K562 (cell line): ENCODE measurements around the gene RNF167. TPM values are rescaled to one million over a fixed set of nuclear protein-coding genes. Genes with fewer than 3 reads are reported as not detected.
A peak's percentile ranks its signal among the peaks of the same experiment; 100 is the strongest.

Experiments used
- FOSL1 ChIP-seq: fragments of 200-800 bp; sonication (Bioruptor generic); conservative IDR thresholded peaks from 2 replicates; pipeline ENCODE4 v1.6.1; 2016; ENCODE audit warnings: missing genetic modification characterization, missing compliant biosample characterization
- GTF2F1 ChIP-seq: IDR thresholded peaks from 2 replicates; pipeline ENCODE4 v1.6.1; 2011; ENCODE audit warnings: low read depth, low read length, improper control_type of control experiment
- MTA3 ChIP-seq: fragments of 450-650 bp; formaldehyde crosslinking; IDR thresholded peaks from 2 replicates; pipeline ENCODE4 v1.6.1; 2017; ENCODE audit warnings: mild to moderate bottlenecking, borderline replicate concordance
- NFIX ChIP-seq: fragments of 250-450 bp; sonication (Bioruptor Pico); IDR thresholded peaks from 2 replicates; pipeline ENCODE4 v1.4.0; 2020; ENCODE audit warnings: low read depth, mild to moderate bottlenecking, moderate library complexity
- ZNF174 ChIP-seq: fragments of 250-450 bp; sonication (Bioruptor Pico); IDR thresholded peaks from 2 replicates; pipeline ENCODE4 v1.4.0; 2020; ENCODE audit warnings: mild to moderate bottlenecking
- polyA plus RNA-seq, 8 experiments: library from polyadenylated mRNA; depleted of rRNA in 4 of 8; stranded (reverse) in 5 of 8; unstranded in 3 of 8; fragments of >200 nt; fragmentation: Nextera tagmentation in 2 of 8; fragmentation: Illumina TruSeq in 1 of 8; extraction: Ambion mirVana in 2 of 8; extraction: Trizol in 1 of 8; gene quantifications; 2 replicates each; pipeline versions ENCODE4 v1.2.1 to v1.2.3, GENCODE V29; 2011 to 2014; ENCODE audit warnings: inconsistent platforms in 1 of 8, missing spikeins in 1 of 8
- total RNA-seq, 7 experiments: library from RNA; depleted of rRNA in 6 of 7; stranded (reverse); fragments of >200 nt in 6 of 7; fragmentation: Illumina TruSeq in 2 of 7; extraction: Trizol in 2 of 7; gene quantifications; 2 replicates each; pipeline versions ENCODE4 v1.2.1 to v1.2.3, GENCODE V29; 2011 to 2021; ENCODE audit warnings: low replicate concordance in 1 of 7
- TF ChIP-seq, protein P1 (sequence below): fragments of 450-650 bp; IDR thresholded peaks from 2 replicates; pipeline ENCODE4 v1.6.1; 2018; ENCODE audit warnings: mild to moderate bottlenecking, low read depth; ENCODE audit not compliant: partially characterized antibody
- TF ChIP-seq, protein P2 (sequence below): fragments of 450-650 bp; IDR thresholded peaks from 2 replicates; pipeline ENCODE4 v1.6.1; 2016; ENCODE audit warnings: mild to moderate bottlenecking, moderate library complexity
- TF ChIP-seq, protein P3 (sequence below): fragments of 200-800 bp; sonication (Bioruptor generic); IDR thresholded peaks from 2 replicates; pipeline ENCODE4 v1.6.1; 2016; ENCODE audit warnings: missing genetic modification characterization, missing compliant biosample characterization

RNF167 gene
- total and polyA plus RNA-seq, 9 of the 15 experiments (the other 6 are each of a cell fraction or from before 2014, with no cell fraction given): 16.5 to 143 (median 45.5) TPM

DNA sequence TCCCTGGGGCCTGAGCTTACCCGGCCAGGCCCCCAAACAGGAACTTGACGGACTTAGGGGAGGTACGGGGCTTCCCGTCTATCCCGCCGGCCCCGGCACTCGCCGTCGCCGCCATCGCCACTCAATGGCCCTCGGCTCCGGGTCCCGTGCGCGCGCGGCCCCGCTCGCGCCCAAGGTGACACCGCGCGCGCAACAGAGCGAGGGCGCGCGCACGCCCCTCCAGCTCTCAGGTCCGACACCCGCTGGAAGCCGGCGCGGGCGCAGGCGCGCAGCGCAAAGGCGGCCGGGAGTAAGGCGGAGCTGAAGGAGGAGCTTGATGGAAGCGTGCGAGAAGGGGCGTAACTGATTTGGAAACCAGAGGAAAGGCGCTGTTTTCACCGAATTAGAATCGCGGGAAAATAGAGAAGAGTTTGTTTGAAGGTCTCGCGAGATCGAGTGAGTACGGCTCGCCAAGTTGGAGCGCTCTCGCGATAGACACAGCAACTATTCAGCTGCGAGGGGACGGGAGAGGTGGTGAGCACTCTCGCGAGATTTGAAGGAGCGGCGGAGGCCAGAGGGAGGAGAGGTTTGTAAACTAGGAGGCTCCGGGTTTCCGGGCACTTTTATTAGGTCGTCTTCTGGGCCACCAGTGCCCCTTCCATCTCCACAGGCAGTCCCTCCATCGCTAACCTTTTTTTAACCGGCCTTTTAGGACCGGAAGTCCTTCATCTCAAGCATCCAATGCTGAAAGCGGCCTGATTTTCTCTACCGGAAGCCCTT lies at the start of gene RNF167, which contains the start of gene SLC25A11 (continued):
- TF ChIP-seq, protein P1, sequence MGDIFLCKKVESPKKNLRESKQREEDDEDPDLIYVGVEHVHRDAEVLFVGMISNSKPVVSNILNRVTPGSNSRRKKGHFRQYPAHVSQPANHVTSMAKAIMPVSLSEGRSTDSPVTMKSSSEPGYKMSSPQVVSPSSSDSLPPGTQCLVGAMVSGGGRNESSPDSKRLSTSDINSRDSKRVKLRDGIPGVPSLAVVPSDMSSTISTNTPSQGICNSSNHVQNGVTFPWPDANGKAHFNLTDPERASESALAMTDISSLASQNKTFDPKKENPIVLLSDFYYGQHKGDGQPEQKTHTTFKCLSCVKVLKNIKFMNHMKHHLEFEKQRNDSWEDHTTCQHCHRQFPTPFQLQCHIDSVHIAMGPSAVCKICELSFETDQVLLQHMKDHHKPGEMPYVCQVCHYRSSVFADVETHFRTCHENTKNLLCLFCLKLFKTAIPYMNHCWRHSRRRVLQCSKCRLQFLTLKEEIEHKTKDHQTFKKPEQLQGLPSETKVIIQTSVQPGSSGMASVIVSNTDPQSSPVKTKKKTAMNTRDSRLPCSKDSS: no peak
- TF ChIP-seq, protein P2, sequence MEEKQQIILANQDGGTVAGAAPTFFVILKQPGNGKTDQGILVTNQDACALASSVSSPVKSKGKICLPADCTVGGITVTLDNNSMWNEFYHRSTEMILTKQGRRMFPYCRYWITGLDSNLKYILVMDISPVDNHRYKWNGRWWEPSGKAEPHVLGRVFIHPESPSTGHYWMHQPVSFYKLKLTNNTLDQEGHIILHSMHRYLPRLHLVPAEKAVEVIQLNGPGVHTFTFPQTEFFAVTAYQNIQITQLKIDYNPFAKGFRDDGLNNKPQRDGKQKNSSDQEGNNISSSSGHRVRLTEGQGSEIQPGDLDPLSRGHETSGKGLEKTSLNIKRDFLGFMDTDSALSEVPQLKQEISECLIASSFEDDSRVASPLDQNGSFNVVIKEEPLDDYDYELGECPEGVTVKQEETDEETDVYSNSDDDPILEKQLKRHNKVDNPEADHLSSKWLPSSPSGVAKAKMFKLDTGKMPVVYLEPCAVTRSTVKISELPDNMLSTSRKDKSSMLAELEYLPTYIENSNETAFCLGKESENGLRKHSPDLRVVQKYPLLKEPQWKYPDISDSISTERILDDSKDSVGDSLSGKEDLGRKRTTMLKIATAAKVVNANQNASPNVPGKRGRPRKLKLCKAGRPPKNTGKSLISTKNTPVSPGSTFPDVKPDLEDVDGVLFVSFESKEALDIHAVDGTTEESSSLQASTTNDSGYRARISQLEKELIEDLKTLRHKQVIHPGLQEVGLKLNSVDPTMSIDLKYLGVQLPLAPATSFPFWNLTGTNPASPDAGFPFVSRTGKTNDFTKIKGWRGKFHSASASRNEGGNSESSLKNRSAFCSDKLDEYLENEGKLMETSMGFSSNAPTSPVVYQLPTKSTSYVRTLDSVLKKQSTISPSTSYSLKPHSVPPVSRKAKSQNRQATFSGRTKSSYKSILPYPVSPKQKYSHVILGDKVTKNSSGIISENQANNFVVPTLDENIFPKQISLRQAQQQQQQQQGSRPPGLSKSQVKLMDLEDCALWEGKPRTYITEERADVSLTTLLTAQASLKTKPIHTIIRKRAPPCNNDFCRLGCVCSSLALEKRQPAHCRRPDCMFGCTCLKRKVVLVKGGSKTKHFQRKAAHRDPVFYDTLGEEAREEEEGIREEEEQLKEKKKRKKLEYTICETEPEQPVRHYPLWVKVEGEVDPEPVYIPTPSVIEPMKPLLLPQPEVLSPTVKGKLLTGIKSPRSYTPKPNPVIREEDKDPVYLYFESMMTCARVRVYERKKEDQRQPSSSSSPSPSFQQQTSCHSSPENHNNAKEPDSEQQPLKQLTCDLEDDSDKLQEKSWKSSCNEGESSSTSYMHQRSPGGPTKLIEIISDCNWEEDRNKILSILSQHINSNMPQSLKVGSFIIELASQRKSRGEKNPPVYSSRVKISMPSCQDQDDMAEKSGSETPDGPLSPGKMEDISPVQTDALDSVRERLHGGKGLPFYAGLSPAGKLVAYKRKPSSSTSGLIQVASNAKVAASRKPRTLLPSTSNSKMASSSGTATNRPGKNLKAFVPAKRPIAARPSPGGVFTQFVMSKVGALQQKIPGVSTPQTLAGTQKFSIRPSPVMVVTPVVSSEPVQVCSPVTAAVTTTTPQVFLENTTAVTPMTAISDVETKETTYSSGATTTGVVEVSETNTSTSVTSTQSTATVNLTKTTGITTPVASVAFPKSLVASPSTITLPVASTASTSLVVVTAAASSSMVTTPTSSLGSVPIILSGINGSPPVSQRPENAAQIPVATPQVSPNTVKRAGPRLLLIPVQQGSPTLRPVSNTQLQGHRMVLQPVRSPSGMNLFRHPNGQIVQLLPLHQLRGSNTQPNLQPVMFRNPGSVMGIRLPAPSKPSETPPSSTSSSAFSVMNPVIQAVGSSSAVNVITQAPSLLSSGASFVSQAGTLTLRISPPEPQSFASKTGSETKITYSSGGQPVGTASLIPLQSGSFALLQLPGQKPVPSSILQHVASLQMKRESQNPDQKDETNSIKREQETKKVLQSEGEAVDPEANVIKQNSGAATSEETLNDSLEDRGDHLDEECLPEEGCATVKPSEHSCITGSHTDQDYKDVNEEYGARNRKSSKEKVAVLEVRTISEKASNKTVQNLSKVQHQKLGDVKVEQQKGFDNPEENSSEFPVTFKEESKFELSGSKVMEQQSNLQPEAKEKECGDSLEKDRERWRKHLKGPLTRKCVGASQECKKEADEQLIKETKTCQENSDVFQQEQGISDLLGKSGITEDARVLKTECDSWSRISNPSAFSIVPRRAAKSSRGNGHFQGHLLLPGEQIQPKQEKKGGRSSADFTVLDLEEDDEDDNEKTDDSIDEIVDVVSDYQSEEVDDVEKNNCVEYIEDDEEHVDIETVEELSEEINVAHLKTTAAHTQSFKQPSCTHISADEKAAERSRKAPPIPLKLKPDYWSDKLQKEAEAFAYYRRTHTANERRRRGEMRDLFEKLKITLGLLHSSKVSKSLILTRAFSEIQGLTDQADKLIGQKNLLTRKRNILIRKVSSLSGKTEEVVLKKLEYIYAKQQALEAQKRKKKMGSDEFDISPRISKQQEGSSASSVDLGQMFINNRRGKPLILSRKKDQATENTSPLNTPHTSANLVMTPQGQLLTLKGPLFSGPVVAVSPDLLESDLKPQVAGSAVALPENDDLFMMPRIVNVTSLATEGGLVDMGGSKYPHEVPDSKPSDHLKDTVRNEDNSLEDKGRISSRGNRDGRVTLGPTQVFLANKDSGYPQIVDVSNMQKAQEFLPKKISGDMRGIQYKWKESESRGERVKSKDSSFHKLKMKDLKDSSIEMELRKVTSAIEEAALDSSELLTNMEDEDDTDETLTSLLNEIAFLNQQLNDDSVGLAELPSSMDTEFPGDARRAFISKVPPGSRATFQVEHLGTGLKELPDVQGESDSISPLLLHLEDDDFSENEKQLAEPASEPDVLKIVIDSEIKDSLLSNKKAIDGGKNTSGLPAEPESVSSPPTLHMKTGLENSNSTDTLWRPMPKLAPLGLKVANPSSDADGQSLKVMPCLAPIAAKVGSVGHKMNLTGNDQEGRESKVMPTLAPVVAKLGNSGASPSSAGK: no peak
- no peak for TF ChIP-seq NFIX (CRISPR knock-in tag)
- TF ChIP-seq GTF2F1: peak; percentile 54; the same call in 1 of the 2 replicates
- TF ChIP-seq ZNF174 (CRISPR knock-in tag): no peak
- TF ChIP-seq MTA3: no peak; the same call in 1 of the 2 replicates
- TF ChIP-seq FOSL1: peak; percentile 21; the same call in 1 of the 2 replicates
- TF ChIP-seq, protein P3, sequence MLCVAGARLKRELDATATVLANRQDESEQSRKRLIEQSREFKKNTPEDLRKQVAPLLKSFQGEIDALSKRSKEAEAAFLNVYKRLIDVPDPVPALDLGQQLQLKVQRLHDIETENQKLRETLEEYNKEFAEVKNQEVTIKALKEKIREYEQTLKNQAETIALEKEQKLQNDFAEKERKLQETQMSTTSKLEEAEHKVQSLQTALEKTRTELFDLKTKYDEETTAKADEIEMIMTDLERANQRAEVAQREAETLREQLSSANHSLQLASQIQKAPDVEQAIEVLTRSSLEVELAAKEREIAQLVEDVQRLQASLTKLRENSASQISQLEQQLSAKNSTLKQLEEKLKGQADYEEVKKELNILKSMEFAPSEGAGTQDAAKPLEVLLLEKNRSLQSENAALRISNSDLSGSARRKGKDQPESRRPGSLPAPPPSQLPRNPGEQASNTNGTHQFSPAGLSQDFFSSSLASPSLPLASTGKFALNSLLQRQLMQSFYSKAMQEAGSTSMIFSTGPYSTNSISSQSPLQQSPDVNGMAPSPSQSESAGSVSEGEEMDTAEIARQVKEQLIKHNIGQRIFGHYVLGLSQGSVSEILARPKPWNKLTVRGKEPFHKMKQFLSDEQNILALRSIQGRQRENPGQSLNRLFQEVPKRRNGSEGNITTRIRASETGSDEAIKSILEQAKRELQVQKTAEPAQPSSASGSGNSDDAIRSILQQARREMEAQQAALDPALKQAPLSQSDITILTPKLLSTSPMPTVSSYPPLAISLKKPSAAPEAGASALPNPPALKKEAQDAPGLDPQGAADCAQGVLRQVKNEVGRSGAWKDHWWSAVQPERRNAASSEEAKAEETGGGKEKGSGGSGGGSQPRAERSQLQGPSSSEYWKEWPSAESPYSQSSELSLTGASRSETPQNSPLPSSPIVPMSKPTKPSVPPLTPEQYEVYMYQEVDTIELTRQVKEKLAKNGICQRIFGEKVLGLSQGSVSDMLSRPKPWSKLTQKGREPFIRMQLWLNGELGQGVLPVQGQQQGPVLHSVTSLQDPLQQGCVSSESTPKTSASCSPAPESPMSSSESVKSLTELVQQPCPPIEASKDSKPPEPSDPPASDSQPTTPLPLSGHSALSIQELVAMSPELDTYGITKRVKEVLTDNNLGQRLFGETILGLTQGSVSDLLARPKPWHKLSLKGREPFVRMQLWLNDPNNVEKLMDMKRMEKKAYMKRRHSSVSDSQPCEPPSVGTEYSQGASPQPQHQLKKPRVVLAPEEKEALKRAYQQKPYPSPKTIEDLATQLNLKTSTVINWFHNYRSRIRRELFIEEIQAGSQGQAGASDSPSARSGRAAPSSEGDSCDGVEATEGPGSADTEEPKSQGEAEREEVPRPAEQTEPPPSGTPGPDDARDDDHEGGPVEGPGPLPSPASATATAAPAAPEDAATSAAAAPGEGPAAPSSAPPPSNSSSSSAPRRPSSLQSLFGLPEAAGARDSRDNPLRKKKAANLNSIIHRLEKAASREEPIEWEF (CRISPR knock-in tag): no peak
